Activated T-cell treated with anti-CD3 and anti-CD28 coated beads for 4 hours (primary cell): ENCODE data around the gene GH2.
A peak's percentile ranks its signal among the peaks of the same experiment; 100 is the strongest.
"Not testable (repeated sequence)": the region's sequence is repeated elsewhere in the genome, so short reads cannot be mapped to it uniquely, and the experiment has no call there.

Source experiments
- DNase-seq: peaks from one replicate; pipeline ENCODE4 v3.0.0-alpha.2; 2020

Gene GH2

GRCh38 chr17:63871646-63872365, 9.9 kb downstream of the GH2 start:
- not testable (repeated sequence) for DNase-seq

GRCh38 chr17:63870292-63870665, 11.5 kb downstream of the GH2 start:
- DNase-seq, result not testable (repeated sequence)

GRCh38 chr17:63869491-63870291, 12.1 kb downstream of the GH2 start:
- not testable (repeated sequence) for DNase-seq

GRCh38 chr17:63866625-63867024, 15.1 kb downstream of the GH2 start:
- not testable (repeated sequence) for DNase-seq

GRCh38 chr17:63859257-63859656, 22.5 kb downstream of the GH2 start:
- DNase-seq, result no peak

- DNase-seq, result not testable (repeated sequence)
These were observed 25.3 kb downstream of the GH2 start for GRCh38 chr17:63856425-63856824.

- no peak for DNase-seq
These were observed 26.6 kb downstream of the GH2 start for GRCh38 chr17:63855185-63855584.

GRCh38 chr17:63854709-63855108, 27.0 kb downstream of the GH2 start:
- no peak for DNase-seq

GRCh38 chr17:63853260-63853659, 28.5 kb downstream of the GH2 start:
- no peak for DNase-seq

- DNase-seq, result no peak
These were observed 31.3 kb downstream of the GH2 start for GRCh38 chr17:63850401-63850800.

GRCh38 chr17:63848834-63849689, 32.7 kb downstream of the GH2 start:
- DNase-seq, result peak; percentile 93

GRCh38 chr17:63847525-63848249, 34.1 kb downstream of the GH2 start:
- DNase-seq, result no peak

- DNase-seq, result no peak
These were observed 36.2 kb downstream of the GH2 start for GRCh38 chr17:63845509-63845908.

GRCh38 chr17:63843910-63844677, 37.6 kb downstream of the GH2 start:
- DNase-seq, result no peak

GRCh38 chr17:63843387-63843888, 38.3 kb downstream of the GH2 start:
- DNase-seq, result not testable (repeated sequence)

GRCh38 chr17:63842540-63843386, 39.0 kb downstream of the GH2 start, which contains the start of gene SMARCD2:
Gene SMARCD2 (minus strand): TSS chr17:63842685. CDS start chr17:63842674, 11 bp downstream.
- peak; percentile 98 for DNase-seq

- DNase-seq, result no peak
These were observed 39.6 kb downstream of the GH2 start for GRCh38 chr17:63842173-63842539.

GRCh38 chr17:63841350-63842172, 40.2 kb downstream of the GH2 start:
- no peak for DNase-seq

- no peak for DNase-seq
These were observed 41.0 kb downstream of the GH2 start for GRCh38 chr17:63840591-63841349.
